GM23248 (cell line): ENCODE measurements around the gene KLHL40. TPM values are rescaled to one million over a fixed set of nuclear protein-coding genes. Genes with fewer than 3 reads are reported as not detected.

Experiments used
- DNase-seq: peaks from one replicate; pipeline ENCODE4 v3.0.0-alpha.2; 2015
- H2AFZ ChIP-seq: fragments of 200-600 bp; sonication (generic); 2 replicates; pipeline ENCODE4 v1.6.1; 2016; ENCODE audit warnings: antibody characterized with exemption
- H3F3A ChIP-seq: fragments of 200-600 bp; sonication (generic); 2 replicates; pipeline ENCODE4 v1.6.1; 2016; ENCODE audit warnings: mild to moderate bottlenecking, antibody characterized with exemption, mixed run types; ENCODE audit not compliant: insufficient read depth
- H3K27ac ChIP-seq: fragments of 200-600 bp; sonication (generic); 2 replicates; pipeline ENCODE4 v1.5.1; 2016; ENCODE audit warnings: mild to moderate bottlenecking
- H3K27me3 ChIP-seq: fragments of 200-600 bp; sonication (generic); replicated peaks from 2 replicates; pipeline ENCODE4 v1.6.1; 2016; ENCODE audit warnings: mild to moderate bottlenecking; ENCODE audit not compliant: insufficient read depth
- H3K36me3 ChIP-seq: fragments of 200-600 bp; sonication (generic); 2 replicates; pipeline ENCODE4 v1.6.1; 2016; ENCODE audit warnings: low read depth, mild to moderate bottlenecking
- H3K4me1 ChIP-seq: fragments of 200-600 bp; sonication (generic); 2 replicates; pipeline ENCODE4 v1.6.1; 2016; ENCODE audit warnings: mild to moderate bottlenecking; ENCODE audit not compliant: insufficient read depth
- H3K4me2 ChIP-seq: fragments of 200-600 bp; sonication (generic); one replicate; pipeline ENCODE4 v1.6.1; 2016; ENCODE audit warnings: mild to moderate bottlenecking; ENCODE audit not compliant: unreplicated experiment
- H3K4me3 ChIP-seq: fragments of 200-600 bp; sonication (generic); 2 replicates; pipeline ENCODE4 v1.5.1; 2016; ENCODE audit warnings: mild to moderate bottlenecking
- H3K79me2 ChIP-seq: fragments of 200-600 bp; sonication (generic); 2 replicates; pipeline ENCODE4 v1.6.1; 2016; ENCODE audit warnings: mild to moderate bottlenecking; ENCODE audit not compliant: insufficient read depth
- H3K9ac ChIP-seq: fragments of 200-600 bp; sonication (generic); 2 replicates; pipeline ENCODE4 v1.6.1; 2016; ENCODE audit warnings: mild to moderate bottlenecking
- H3K9me2 ChIP-seq: fragments of 200-600 bp; sonication (generic); 2 replicates; pipeline ENCODE4 v1.6.1; 2016; ENCODE audit warnings: mixed run types, mild to moderate bottlenecking, moderate library complexity; ENCODE audit not compliant: insufficient read depth
- H3K9me3 ChIP-seq: fragments of 200-600 bp; sonication (generic); one replicate; pipeline ENCODE4 v1.6.1; 2017; ENCODE audit warnings: low read depth
- H4K20me1 ChIP-seq: fragments of 200-600 bp; sonication (generic); 2 replicates; pipeline ENCODE4 v1.6.0; 2016; ENCODE audit not compliant: insufficient read depth
- EZH2 ChIP-seq: fragments of 200-600 bp; sonication (generic); IDR thresholded peaks from 2 replicates; pipeline ENCODE4 v1.6.1; 2018; ENCODE audit warnings: antibody characterized with exemption, mild to moderate bottlenecking; ENCODE audit not compliant: insufficient read depth, poor library complexity, severe bottlenecking
- EZH2phosphoT487 ChIP-seq: fragments of 200-600 bp; sonication (generic); IDR thresholded peaks from 2 replicates; pipeline ENCODE4 v1.6.1; 2018; ENCODE audit warnings: antibody characterized with exemption, moderate library complexity, mild to moderate bottlenecking, low read depth; ENCODE audit not compliant: insufficient read depth
- WGBS, 2 experiments: methylation state at CpG; one replicate each; pipeline ENCODE4 v1.1.6; 2015 to 2017; ENCODE audit warnings: low lambda C conversion rate in 2 of 2, low coverage in 1 of 2; ENCODE audit errors: missing lambda C conversion rate in 2 of 2; 5-methylcytosine and 5-hydroxymethylcytosine counted together
- in situ Hi-C: fragments of 300-500 bp; cut with MboI; formaldehyde crosslinking; loops from 2 replicates; pipeline ENCODE4 v1.15.0; 2020
- polyA plus RNA-seq: library from polyadenylated mRNA; unstranded; fragments of >200 nt; fragmentation: Nextera tagmentation; extraction: Ambion mirVana; gene quantifications from 2 replicates; pipeline ENCODE4 v1.2.1, GENCODE V29; 2016
- total RNA-seq: library from RNA; depleted of rRNA; stranded (reverse); fragments of >200 nt; shearing (Covaris generic); gene quantifications from 2 replicates; pipeline ENCODE4 v1.2.3, GENCODE V29; 2014

KLHL40 gene
- total and polyA plus RNA-seq, 2 experiments from 2014 or later: not detected

DNA sequence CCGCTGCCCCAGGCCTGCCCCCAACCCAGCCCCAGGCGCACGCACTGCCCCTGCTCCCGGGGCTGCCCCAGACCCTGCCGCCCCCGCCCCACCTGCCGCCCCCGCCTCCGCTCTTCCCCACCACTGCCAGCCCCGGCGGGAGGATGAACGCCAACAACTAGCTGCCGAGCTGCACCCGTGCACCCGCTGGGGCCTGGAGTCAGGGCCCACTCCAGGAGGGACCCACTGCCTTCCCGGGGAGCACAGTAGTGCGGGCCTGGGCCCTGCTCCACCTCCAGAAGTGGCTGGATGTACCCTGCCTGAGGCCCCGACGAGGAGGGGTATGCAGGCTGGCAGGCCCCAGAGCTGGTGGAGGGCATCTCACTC is 20.9 kb upstream of the KLHL40 start:
- no peak for DNase-seq
- WGBS, 2 experiments: 78 to 83% methylated on average over 6 to 19 of the region's 19 CpGs
- TF ChIP-seq EZH2phosphoT487 (no peak), EZH2 (no peak)
- Histone ChIP-seq H3K9me3 (no peaks in the 10 kb centered on the region), H4K20me1 (no peaks in the 10 kb centered on the region), H3K4me3 (no peak overlapping the region), H3K9me2 (no peaks in the 10 kb centered on the region), H3F3A (no peaks in the 10 kb centered on the region; the same call in 1 of the 2 replicates), H2AFZ (no peak overlapping the region), H3K79me2 (no peaks in the 10 kb centered on the region), H3K9ac (no peak overlapping the region), H3K4me2 (no peak overlapping the region), H3K4me1 (peaks cover 8% of the 10 kb centered on the region; the same call in 1 of the 2 replicates), H3K27me3 (no peaks in the 10 kb centered on the region), H3K27ac (no peak overlapping the region), H3K36me3 (no peaks in the 10 kb centered on the region; the same call in 1 of the 2 replicates)
- in situ Hi-C loops: no loop called here

DNA sequence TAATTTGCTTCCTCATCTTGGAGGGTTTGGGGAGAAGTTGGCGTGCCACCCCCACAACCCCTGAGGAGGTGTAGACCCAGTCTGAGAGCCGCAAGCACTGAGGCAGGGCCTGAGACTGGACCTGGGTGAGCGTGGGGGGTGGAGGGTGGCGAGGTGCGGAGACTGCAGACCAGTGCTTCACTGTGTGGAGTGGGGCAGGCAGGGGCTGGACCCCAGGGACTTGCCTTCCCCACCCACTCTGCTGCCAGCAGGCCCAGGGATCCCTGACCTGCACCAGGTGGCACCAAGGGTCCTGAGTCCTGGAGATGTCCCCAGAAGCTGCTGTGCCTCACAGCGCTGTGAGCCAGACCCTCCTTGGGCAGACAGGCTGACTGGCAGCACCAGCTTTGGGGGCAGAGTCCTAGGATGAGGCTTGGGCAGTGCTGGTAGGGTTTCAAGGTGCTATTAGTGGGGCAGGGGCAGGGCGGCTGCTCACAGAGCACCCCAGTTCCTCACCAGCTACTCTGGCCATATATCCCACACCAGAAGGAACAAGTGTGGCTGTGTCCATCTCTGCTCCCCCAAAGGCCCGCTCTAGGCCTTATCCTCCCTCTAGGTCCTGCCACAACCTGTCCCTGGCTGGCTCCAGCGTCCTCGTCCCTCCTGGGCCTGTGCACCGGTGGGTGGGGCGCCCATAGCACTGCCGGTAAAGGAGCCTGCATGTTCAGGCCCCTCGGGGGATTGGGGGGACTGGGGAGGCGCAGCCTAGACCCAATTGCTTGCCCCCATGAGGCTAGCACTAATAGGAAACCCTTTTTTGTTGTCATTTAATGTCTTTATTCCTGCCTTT is 20.1 kb upstream of the KLHL40 start:
- TF ChIP-seq EZH2phosphoT487 (no peak), EZH2 (no peak)
- no peak overlapping the region for H3K27ac ChIP-seq
- in situ Hi-C loops: no loop called here
- H3K9me2 ChIP-seq: no peaks in the 10 kb centered on the region
- H3K9me3 ChIP-seq: no peaks in the 10 kb centered on the region
- H3K9ac ChIP-seq: no peak overlapping the region
- H3K4me1 ChIP-seq: 0 out of 2 replicates have a peak, but pooled peaks cover under 1% of the 10 kb centered on the region
- no peak overlapping the region for H2AFZ ChIP-seq
- H4K20me1 ChIP-seq: no peaks in the 10 kb centered on the region
- H3K4me3 ChIP-seq: no peak overlapping the region
- H3K36me3 ChIP-seq: no peaks in the 10 kb centered on the region; the same call in 1 of the 2 replicates
- 75 to 79% methylated on average over 13 to 15 of the region's 15 CpGs for WGBS, 2 experiments
- H3K4me2 ChIP-seq: no peak overlapping the region
- DNase-seq: no peak
- no peaks in the 10 kb centered on the region; the same call in 1 of the 2 replicates for H3F3A ChIP-seq
- no peaks in the 10 kb centered on the region for H3K79me2 ChIP-seq
- H3K27me3 ChIP-seq: no peaks in the 10 kb centered on the region

DNA sequence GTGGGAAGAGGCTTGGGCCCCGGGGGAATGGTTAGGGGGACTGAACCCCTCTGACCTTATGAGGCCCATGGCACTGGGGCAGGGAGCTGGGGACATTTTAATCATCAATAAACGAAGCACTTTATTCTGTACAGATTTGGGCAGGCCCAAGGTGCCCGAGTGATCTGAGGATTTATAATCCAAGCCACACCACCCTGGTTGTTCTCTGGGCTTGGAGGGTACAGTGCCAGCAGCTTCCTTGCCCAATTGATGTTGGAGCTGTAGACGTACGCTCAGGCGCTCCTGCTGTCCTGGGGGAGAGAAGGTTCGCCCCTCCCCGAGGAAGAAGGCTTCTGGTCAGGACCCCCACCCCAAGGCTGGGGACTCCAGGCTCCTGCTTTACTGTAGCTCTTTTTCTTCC is 19.3 kb upstream of the KLHL40 start:
- no peaks in the 10 kb centered on the region for H3K79me2 ChIP-seq
- no peaks in the 10 kb centered on the region for H3K27me3 ChIP-seq
- DNase-seq: no peak
- H3K9me2 ChIP-seq: no peaks in the 10 kb centered on the region
- H3K4me1 ChIP-seq: no peaks in the 10 kb centered on the region
- no peaks in the 10 kb centered on the region for H4K20me1 ChIP-seq
- no peak for TF ChIP-seq EZH2
- no peak for TF ChIP-seq EZH2phosphoT487
- no peak overlapping the region for H3K27ac ChIP-seq
- 58 to 59% methylated on average over 8 of the region's 8 CpGs for WGBS, 2 experiments
- no peak overlapping the region for H3K4me3 ChIP-seq
- no peak overlapping the region for H3K4me2 ChIP-seq
- H3K36me3 ChIP-seq: no peaks in the 10 kb centered on the region; the same call in 1 of the 2 replicates
- H3K9me3 ChIP-seq: no peaks in the 10 kb centered on the region
- H2AFZ ChIP-seq: no peak overlapping the region
- no peak overlapping the region for H3K9ac ChIP-seq
- H3F3A ChIP-seq: no peaks in the 10 kb centered on the region; the same call in 1 of the 2 replicates
- in situ Hi-C loops: no loop called here

DNA sequence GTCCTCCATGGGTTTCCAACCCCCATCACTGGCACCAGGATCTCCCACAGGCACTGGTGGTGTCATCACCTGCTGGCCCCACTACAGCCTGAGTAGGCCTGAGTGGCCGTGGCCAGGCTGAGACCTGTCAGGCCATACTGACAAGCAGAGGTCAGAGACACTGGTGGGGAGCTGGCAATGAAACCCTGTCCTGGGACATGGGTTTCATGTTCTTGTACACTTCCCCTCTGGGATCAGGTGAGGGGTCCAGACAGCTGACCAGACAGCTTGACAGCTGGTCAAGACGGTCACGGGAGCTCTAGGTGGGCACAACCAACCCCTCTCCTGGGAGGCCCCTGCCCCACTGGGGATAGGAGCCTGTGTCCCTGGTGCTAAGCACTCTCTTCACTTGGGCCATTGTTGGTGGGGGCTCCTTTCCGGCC is 18.7 kb upstream of the KLHL40 start:
- Histone ChIP-seq H3K4me2 (no peak overlapping the region), H3K27ac (no peak overlapping the region)

More for the DNA sequence above, 18.7 kb upstream of the KLHL40 start:
- no peak for DNase-seq
- H3K4me3 ChIP-seq: no peak overlapping the region
- no peaks in the 10 kb centered on the region for H3K9me2 ChIP-seq
- H3K27me3 ChIP-seq: no peaks in the 10 kb centered on the region
- no peaks in the 10 kb centered on the region; the same call in 1 of the 2 replicates for H3K36me3 ChIP-seq
- in situ Hi-C loops: no loop called here
- no peak overlapping the region for H3K9ac ChIP-seq
- whole genome bisulfite sequencing, 2 experiments: 31 to 52% methylated on average over 4 of the region's 4 CpGs
- no peaks in the 10 kb centered on the region for H3K9me3 ChIP-seq
- no peaks in the 10 kb centered on the region for H3K4me1 ChIP-seq
- no peaks in the 10 kb centered on the region; the same call in 1 of the 2 replicates for H3F3A ChIP-seq
- TF ChIP-seq EZH2phosphoT487 (no peak), EZH2 (no peak)
- H3K79me2 ChIP-seq: no peaks in the 10 kb centered on the region
- no peaks in the 10 kb centered on the region for H4K20me1 ChIP-seq
- H2AFZ ChIP-seq: no peak overlapping the region
